Uterus (tissue), 2 donors: ENCODE data around the gene PTPRJ.

Source experiments
- CTCF ChIP-seq, 4 experiments: fragments of 200-600 bp in 2 of 4; fragments of 450-650 bp in 2 of 4; sonication (generic) in 2 of 4; IDR thresholded peaks; one replicate each; pipeline ENCODE4 v1.5.1; 2016 to 2019; ENCODE audit warnings: antibody characterized with exemption in 4 of 4, mild to moderate bottlenecking in 2 of 4, moderate library complexity in 1 of 4
- POLR2A ChIP-seq, 2 donors: fragments of 450-650 bp; IDR thresholded peaks; one replicate each; pipeline ENCODE4 v1.6.1; 2016; ENCODE audit warnings: antibody characterized with exemption in 2 of 2, mild to moderate bottlenecking in 1 of 2, moderate library complexity in 1 of 2

DNA sequence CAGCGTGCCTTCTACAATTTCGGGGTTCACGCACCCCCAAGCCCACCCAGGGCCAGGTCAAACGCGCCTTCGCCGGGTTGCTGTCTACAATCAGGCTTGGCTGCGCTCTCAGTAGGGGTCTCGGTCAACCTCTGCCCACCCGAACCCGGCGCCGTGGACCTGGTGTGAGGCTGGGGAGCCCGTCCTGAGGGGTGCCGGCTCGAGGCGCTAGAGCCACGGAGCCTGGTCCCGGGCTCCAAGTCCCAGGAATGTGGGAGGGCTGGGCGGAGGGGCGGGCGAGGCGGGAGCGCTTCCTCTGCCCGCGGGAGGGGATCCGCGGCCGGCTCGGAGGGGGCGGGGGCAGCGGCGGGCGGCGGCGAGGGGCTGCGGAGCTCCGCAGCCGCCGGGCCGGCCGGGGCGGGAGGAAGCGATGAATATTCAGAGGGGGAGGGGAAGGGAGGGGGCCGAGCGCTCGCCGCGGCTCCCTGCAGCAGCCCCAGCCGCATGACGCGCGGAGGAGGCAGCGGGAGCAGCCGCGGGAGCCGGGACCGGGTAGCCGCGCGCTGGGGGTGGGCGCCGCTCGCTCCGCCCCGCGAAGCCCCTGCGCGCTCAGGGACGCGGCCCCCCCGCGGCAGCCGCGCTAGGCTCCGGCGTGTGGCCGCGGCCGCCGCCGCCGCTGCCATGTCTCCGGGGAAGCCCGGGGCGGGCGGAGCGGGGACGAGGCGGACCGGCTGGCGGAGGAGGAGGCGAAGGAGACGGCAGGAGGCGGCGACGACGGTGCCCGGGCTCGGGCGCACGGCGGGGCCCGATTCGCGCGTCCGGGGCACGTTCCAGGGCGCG is at the start of gene PTPRJ:
- peak in 1 of 4 experiments; percentile 12 for TF ChIP-seq CTCF (IDR thresholded peaks at IDR 0.05)
- peak in 1 of 2 donors; percentile 49 for TF ChIP-seq POLR2A (IDR thresholded peaks at IDR 0.05)
